Prostate gland (tissue), 2 donors: ENCODE results near the gene MKRN2OS.

Experiments
- POLR2A ChIP-seq: fragments of 450-650 bp; IDR thresholded peaks from one replicate; pipeline ENCODE4 v1.6.1; 2016; ENCODE audit warnings: antibody characterized with exemption, mild to moderate bottlenecking
- TF ChIP-seq, protein P1 (sequence below), 4 experiments: fragments of 200-600 bp in 2 of 4; fragments of 450-650 bp in 2 of 4; sonication (generic) in 2 of 4; IDR thresholded peaks; 1 replicate in 3 of 4; 2 replicates in 1 of 4; pipeline ENCODE4 v1.5.1; 2016 to 2019; ENCODE audit warnings: antibody characterized with exemption in 4 of 4, mild to moderate bottlenecking in 2 of 4, moderate library complexity in 2 of 4

DNA sequence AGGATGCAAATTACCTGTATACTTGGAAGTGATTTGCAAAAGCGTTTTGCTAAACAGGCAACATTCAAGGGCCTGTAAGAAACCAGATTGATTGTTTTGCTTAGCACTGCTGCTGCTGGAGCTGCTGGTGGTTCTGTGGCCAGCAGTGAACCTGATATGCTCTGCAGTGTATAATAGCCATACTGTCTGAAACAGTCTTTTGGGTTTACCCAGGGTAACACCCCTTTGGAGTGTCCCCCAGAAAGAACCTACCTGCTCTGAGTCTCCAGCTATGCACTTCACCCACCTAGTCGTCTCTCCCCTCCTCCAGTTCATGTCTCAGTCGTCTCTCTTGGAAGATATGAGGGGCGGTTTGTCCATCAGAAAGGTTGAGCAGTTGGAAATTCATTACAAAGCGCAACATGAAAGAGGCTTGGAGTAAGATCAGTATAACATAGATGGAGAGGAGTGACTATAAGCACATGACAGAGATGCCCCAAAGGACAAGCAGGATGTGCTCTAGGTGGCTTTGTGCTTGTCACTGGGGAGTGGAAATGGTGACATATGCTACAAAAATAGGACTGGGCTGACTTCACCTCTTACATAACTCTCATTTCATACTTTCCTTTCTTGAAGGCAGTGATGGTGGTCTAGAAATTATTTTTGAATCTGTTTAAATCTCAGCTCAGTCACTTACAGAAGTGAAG is 15.3 kb upstream of the MKRN2OS start:
- TF ChIP-seq, protein P1, sequence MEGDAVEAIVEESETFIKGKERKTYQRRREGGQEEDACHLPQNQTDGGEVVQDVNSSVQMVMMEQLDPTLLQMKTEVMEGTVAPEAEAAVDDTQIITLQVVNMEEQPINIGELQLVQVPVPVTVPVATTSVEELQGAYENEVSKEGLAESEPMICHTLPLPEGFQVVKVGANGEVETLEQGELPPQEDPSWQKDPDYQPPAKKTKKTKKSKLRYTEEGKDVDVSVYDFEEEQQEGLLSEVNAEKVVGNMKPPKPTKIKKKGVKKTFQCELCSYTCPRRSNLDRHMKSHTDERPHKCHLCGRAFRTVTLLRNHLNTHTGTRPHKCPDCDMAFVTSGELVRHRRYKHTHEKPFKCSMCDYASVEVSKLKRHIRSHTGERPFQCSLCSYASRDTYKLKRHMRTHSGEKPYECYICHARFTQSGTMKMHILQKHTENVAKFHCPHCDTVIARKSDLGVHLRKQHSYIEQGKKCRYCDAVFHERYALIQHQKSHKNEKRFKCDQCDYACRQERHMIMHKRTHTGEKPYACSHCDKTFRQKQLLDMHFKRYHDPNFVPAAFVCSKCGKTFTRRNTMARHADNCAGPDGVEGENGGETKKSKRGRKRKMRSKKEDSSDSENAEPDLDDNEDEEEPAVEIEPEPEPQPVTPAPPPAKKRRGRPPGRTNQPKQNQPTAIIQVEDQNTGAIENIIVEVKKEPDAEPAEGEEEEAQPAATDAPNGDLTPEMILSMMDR (IDR thresholded peaks at IDR 0.05): no peak
- no peak for TF ChIP-seq POLR2A
